GM21390 (cell line): ENCODE data around the gene ARFGAP2.

Experiments used
- ATAC-seq: cut with Tn5 transposase; IDR thresholded peaks from one replicate; pipeline ENCODE4 v1.9.1; 2021; ENCODE audit not compliant: unreplicated experiment

ARFGAP2 gene

DNA sequence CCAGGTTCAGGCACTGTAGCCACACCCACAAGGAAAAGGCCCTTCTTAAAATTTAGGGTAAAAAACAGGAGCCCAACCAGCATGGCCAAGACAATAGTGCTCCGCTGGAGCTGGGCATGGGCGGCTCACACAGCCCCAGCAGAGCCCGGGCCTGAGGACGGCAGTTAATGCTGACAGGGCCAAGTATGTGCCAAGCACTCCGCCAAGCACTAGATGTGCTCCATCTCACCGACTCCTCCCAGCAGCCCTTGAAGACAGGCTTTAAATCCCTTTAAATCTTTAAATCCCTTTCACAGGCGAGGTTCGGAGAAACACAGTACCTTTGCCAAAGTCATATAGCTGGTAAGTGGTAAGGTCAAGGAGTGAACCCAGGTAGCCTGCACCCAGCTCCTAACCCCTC, 4.8 kb downstream of the ARFGAP2 start:
- ATAC-seq = no peak

DNA sequence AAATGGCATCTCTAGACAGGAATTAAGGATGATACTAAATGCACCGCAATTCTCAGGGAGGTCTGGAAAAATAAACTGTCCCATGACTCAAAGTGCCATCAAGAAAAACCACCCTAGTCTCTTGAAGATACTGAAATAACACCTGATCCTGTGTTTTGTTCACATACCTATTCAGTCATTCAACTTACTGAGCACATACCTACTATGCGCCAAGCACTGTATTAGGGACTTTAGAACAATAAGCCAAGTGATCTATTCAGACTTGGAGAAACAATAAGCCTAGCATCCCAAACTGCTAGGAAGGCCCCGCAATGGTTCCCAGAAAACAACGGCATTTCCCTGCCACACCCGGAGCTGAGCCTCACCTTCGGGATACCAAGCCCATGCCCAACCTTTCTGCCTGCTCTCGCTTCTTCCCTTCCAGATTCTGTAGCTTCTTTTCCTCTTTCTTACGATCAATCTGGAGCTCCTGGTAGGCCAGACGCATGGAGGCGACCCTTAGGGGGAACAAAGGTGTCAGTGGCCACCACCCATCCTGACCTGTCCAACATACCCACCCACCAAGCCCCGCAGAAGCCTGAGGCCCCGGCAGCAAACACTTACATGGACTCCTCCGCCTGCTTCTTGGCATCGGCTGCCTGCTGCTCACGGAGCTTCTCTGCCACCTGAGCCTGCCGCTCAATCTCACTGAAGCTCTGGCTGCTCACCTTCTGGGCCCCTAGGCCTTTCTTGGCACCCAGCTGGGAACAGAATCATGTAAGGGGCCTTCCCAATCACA, 5.4 kb downstream of the ARFGAP2 start:
- no peak for ATAC-seq

DNA sequence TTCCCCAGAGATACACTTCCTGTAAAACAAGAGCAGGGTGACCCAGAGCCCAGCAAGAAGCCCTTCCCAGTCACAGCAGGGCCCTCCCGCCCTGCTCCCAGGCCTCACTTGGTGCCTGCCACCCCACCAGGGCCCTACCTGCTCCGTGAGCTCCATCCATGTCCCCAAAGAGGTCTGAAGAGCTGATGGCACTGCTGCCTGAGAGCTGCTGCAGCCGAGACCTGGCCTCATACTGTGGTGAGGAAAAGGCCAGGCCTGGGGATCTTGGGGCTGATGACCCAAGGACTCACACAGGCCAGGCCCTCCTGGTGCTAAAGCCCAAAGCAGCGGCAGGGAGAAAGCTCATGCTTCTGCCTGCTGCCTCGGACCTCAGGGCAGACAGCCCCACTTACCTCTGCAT, 10.3 kb downstream of the ARFGAP2 start:
- ATAC-seq = no peak

DNA sequence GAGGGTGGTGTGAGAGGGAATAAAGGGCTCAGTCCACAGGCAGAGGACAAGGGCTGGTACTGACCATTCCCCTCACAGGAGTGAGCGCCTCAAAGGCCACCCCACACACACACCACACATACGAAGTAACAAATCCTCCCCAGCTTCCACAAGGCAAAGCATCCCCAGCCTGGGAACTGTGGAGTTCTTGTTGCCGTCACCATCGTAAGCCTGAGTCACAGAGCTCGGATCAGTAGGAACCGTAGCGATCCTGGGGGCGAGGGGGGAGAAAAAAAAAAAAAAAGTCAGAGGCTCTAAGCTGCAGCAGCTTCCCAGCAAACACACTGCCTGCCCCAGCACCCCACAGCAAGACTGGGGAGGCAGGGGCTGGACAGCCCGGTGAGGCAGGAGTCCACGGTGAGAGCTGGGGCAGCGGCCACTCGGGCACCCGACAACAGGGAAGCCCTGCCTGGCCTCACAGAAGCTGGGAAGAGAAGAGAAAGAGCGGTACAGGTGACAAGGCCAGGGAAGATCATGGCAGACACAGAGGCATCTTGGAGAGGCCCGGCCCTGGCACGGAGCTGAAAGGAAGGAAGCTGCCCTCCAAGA, 11.3 kb downstream of the ARFGAP2 start:
- no peak for ATAC-seq

DNA sequence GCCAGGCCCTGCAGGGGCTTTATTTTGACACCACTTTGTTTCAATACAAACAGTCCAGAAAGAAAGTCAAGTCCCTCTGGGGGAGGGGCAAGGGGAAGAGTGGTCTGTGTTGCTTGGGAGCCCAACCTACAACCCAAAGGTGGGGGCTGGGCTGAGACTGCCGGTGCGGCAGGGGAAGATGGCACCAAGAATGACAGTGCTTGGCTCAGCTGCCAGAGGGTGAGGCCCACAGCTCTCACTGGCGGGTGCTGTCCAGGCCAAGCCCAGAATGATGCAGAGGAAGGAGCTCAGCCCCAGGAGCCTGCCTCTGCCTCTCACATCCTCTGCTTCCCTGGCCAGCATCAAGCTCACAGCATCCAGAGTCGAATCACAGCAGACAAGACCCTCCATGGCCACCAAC, 12.4 kb downstream of the ARFGAP2 start:
- no peak for ATAC-seq

DNA sequence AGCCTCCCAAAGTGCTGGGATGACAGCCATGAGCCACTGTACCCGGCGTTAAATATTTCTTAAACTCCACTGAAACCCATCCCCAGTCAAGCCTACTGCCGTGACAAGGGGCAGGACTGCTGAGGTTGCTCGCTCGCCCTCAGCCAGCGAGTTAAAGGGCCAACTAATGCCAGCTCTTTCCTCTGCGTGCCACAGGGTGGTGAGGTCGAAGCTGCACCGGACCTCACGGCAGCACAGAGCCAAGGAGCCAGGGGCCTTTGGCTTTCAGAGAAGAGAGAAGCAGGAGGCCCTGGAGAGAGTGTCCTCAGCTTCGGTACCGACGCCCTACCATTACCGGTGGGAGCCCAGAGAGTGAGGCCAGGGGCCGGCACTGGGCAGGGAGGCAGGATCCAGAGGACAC, 12.8 kb downstream of the ARFGAP2 start:
- no peak for ATAC-seq

DNA sequence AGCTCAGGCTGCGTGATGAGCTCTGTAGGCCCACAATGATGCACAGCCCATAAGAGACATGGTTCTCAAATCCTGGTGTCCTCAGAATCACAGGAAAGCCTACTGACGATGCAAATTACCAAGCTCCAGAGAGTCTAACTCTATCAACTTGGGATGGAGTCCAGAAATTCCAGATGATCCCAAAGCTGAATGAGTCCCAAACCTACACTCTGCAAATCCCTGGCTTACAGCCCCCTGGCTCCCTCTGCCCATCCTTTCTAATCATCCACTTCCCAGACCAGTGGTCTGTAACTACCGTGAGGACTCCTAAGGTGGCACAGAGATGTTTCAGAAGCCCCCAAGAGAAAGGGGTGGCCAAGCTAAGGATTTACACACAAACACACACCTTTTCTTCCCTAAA, 13.5 kb downstream of the ARFGAP2 start:
- ATAC-seq = no peak

DNA sequence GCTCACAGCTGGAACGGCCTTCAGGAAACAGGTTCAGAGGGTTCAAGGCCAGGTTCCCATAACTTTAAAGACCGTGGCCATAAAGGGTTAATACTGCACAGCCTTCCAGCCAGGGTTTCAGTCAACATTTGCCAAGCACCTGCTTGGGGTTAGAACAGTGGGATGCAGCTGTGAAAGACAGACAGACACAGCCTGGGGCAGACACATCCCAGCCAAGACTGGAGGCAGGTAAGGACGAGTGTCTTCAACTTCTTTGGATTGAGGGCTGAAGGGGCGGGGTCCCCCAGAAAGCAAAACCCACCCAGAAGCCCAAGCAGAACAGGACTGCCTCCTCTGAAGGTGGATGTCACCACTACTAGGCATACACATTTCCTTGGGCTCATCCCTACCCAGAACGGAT, 14.3 kb downstream of the ARFGAP2 start:
- ATAC-seq = no peak

DNA sequence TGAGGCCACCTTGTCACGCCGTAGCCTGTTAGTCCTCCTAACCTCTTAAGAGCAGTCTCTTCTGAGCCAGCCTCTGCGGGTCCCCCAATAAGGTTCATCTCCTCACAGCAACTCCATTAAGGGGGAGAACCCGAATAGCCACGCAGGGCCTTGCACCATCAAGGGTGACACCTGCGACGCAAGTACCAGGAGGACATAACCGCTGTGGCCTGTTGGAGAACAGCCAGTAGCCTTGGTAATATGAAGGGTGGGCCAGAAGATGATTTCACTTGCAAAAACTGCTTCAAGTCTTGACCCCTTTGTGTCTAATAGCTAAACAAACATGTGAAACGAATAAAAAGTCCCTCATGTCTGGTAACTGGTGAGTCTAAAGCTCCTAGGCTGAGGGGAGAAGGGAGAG, 14.8 kb downstream of the ARFGAP2 start:
- no peak for ATAC-seq

DNA sequence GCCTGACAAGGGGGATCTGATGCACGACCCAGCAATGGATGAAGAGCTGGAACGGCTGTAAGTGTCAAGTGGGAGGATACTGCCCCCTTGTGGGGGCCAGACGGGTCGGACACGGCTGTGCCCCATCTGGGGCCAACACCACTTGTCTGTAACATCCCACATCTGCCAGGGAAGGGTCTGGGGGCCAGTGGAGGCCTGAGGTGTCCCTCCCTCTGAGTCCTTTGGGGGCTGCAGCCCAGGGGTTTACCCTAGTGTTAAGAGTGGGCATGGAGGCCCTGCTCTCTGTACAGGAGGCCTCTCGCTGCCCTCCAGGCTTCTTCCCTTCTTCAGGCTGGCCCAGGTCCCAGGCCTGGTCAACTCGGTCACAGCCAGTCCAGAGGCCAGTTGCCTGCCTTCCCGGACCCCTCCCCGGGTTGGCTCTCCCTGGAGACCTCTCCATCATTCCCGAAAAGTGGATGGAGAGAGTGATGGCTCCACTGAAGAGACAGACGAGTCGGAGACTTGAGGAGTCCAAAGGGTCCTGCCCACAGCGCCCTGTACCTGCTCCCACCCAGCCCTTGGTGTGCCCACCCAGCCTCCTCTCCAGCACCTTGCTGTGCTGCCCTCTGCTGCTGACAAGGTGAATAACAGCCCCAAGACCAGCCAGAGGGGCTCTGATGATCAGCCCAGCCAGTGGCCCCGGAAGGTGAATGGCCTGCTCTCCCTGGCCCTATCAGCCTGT, 15.4 kb downstream of the ARFGAP2 start:
- ATAC-seq = peak; percentile 47

DNA sequence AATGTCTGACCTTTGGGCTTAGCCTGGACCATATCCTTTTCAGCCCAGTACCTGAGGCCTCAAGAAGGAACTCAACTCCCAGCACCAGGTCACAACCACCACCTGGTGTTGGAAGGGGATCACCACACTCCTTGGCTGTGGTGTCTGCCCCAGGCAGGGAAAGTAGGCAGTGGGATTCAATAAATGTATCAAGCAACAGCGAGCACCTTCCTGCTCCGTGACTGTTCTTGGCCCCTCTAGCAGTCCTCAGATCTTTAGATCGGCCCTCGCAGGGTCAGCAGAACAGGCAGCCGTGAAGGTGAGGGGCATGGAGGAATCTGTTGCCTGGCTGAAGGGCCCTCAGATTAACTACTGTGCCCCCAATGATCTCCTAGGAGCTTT, 15.9 kb downstream of the ARFGAP2 start:
- ATAC-seq = no peak

DNA sequence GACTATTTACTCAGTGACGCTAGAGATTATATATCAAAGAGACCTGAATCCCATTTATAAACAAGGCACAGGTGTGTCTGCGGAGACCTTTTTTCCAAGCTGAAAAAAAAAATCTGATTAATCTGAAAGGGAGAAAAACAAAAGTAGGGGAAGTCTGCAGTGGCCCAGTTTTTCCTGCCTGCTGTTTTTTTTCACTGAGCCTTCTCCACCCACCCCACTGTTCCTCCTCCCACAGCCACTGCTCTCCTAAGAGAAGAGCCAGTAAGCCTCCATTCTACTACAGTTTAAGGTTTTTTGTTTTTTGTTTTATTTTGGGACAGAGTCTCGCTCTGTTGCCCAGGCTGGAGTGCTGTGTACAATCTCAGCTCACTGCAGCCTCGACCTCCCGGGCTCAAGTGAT, 18.4 kb downstream of the ARFGAP2 start:
- no peak for ATAC-seq

DNA sequence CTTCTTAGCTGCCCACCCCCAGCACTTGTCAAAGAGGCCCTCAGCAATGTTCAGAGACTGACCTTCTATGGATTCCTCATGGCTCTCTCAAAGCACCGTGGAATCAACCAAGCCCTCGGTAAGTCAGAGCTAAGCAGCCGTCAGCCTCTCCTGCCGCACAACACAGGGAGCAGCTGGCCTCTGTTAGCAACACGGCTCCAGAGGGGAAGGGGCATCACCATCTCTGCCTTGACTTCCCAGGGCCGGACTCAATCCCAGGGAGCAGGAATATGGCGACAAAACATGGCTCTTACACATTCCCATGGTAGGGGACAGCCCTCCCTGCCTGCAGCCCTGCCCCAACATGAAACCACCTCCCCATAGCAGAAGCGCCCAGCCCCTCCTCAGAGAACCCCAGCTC, 18.9 kb downstream of the ARFGAP2 start:
- no peak for ATAC-seq

DNA sequence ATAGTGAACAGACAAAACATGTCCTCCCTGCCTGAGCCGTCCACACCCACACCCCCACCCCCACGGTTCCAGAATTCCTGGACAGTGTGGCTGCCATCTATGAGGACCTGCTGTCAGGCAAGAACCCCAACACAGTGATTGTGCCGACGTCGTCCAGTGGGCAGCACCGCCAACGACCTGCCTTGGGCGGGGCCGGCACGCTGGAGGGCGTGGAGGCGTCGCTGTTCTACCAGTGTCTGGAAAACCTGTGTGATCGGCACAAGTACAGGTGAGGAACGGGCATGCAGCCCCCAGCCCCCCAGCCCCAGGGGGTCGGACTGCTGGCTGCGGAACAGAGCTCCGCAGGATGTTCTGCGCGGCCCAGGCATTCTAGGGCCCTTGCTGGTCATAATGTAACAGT, 19.7 kb downstream of the ARFGAP2 start:
- ATAC-seq = no peak

DNA sequence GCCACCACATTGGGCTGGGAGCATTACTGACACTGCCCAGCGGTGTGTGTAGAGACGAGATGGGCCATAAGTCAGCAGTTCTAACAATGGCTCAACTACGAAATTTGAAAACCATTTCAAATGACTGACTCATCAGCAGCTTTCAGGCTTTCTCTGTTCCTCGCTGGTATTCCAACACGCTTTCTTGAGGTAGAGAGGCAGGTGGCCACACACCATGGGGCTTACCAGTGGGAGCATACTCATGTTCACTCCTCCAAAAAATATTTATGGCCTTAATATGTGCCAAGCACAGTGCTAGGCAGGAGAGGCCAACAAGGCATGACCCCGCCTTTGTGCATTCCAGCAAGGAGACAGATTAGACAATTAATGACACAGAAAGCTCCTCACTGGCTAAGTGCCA, 20.3 kb downstream of the ARFGAP2 start:
- ATAC-seq = no peak

DNA sequence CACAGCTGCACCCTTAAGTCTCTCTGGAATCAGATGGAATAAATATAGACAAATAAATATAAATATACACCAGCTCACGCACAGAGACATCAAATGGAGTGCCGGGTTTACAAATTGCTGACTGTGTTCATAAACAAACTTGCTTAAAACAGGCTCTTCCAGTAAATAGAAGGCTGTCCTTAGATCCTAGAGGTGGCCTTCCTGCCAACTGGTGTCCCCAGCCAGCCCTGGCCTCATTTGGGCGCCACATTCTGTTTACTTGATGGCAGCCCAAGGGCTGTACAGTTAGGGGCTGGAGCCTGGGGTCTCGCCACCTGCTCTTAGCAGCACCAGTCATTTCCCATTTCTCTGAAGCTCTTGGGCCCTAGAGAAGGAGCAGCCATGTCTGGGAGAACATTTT, 20.8 kb downstream of the ARFGAP2 start:
- ATAC-seq = no peak

DNA sequence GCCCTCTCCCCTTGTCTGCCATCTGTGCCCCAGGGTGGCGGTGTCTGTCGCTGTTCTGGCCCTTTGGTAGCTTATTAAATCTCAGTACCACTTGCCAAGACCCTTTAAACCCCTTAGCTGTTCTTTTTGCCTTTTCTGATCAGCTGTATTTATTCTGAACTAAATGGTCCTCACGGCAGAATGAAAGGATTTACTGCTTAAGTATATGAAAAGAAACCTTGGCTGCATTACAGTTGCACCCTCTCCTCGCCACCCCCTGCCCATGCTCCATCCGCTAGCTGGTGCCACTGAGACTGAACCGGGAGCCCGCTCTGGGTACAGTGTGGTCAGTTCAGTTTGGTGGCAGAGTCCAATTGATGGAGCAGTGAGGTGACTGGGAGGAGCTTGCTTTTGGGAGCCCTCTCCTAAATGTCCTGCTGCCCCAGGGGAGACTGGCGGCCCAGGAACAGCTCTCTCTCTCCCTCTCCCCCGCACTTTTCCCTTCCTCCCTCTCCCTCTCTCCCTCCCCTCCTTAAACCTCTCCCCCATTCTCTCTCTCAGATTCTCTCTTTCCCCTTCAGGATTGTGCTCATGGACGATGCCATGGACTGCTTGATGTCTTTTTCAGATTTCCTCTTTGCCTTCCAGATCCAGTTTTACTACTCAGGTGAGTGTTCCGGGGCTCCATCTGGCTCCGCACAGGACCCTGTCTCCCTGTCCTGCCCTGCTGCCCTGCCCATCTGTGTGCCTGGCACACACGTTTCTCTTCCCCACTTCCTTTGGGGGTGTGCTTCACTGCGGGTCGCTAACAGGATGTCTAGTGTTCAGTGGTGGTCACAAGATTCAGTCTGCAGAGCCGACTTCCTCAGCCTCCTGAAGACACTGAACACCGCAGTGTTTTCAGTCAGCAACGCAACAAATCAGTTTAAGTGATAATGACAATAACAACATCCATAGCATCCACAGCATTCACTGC, 21.8 kb downstream of the ARFGAP2 start:
- ATAC-seq = no peak

DNA sequence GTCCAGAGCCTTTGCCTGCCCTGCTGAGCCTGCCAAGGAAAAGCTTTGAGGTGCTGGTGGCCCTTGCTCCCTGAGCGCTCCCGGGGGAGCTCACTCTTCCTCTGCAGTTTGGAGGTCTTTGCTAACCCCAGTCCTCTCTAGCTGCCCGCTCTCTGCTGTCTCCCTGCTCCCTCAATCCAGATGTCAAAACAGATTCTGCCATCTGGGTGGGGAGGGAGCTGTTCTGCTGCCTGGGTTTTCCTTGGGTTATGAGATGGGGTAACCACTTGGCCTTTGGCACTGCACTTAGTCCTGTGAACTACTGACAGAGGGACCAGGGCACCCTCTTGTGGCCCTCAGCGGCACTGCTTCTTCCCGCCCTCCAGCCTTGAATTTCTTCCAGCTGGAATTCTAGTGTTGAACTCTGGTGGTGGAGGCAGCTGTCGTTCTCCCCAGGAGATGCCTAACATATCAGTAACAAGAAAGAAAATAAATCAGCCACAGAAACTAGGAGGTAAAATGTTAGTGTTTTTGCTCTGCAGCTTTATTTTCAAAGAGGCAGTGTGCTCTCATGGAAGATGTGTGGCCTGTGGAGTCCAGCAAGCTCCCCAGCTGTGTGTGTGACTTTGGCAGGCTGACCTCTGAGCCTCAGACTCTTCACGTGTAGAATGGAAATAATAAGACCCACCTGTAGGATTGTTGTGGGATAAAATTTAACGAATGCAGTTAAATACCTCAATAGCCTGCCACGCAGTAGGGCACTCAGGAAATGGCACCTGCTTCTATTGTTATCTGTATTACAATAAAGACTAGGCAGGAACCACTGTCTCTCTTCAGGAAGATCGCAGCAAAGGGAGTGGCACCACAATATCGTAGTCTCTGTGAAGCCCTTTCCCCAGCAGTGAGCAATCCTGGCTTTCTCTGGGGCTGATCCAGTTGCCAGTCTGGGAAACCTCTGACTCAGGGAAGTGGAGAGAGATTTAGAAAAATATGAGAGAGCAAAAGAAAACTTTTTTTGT, 23.4 kb downstream of the ARFGAP2 start:
- ATAC-seq = no peak

DNA sequence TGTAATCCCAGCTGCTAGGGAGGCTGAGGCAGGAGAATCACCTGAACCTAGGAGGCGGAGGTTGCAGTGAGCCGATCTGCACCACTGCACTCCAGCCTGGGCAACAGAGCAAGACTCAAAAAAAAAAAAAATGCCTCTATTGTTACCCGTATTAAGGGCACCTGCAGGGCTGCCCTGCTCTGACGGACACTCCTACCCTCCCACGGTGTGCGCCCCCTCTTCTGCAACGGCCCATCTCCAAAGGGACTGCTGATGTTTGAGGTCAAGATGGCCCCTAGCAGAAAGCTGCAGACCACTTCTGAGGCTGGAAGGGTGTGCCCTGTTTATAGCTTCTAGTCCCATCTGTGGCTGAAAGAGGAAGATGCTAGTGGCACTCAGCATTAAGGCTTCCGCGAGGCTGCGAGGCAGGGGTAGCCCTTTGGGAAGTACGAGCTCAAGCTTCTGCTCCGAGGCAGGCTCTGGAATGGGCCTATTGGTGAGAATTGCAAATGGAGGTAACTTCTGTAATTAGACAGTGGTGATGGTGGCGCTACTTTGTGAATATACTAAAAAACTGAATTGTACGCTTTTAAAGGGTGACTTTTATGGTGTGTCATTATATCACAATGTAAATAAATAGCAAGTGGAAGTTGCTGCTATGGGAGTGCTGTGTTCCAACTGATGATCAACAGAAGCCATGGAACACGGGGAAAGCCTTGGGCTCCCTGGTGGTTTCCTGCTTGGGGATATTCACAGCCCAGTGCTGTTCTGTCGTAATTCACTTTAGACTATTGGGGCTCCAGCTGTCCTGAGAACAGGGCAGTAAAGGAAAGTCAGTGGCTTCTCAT, 24.3 kb downstream of the ARFGAP2 start:
- ATAC-seq = no peak
